Tibial nerve (tissue), 3 donors: ENCODE results near the gene GSE1.

Experiments
- CTCF ChIP-seq, 5 experiments: fragments of 200-600 bp in 3 of 5; fragments of 450-650 bp in 2 of 5; sonication (generic) in 3 of 5; IDR thresholded peaks; one replicate each; pipeline ENCODE4 v1.5.1; 2016 to 2019; ENCODE audit warnings: antibody characterized with exemption in 5 of 5, mild to moderate bottlenecking in 3 of 5, moderate library complexity in 2 of 5
- POLR2A ChIP-seq, 2 donors: fragments of 450-650 bp; IDR thresholded peaks; one replicate each; pipeline ENCODE4 v1.6.1; 2017; ENCODE audit warnings: antibody characterized with exemption in 2 of 2, mild to moderate bottlenecking in 2 of 2, moderate library complexity in 2 of 2

- no peak for TF ChIP-seq CTCF (IDR thresholded peaks at IDR 0.05)
- TF ChIP-seq POLR2A (IDR thresholded peaks at IDR 0.05): no peak
Observed at GRCh38 chr16:85605051-85605911, 7.8 kb upstream of the GSE1 start.
